CD4-positive, alpha-beta T cell treated with Interleukin-12 subunit alpha and Interleukin-12 subunit beta, for 1 hour (primary cell): ENCODE measurements around the gene KHSRP.

Source experiments
- DNase-seq: peaks from one replicate; pipeline ENCODE4 v3.0.0-alpha.2; 2020

The KHSRP gene

GRCh38 chr19:6392221-6393073 lies 32.2 kb downstream of the KHSRP start:
- DNase-seq: no peak

- DNase-seq: no peak
Measured at GRCh38 chr19:6387372-6387771, 37.2 kb downstream of the KHSRP start.

DNA sequence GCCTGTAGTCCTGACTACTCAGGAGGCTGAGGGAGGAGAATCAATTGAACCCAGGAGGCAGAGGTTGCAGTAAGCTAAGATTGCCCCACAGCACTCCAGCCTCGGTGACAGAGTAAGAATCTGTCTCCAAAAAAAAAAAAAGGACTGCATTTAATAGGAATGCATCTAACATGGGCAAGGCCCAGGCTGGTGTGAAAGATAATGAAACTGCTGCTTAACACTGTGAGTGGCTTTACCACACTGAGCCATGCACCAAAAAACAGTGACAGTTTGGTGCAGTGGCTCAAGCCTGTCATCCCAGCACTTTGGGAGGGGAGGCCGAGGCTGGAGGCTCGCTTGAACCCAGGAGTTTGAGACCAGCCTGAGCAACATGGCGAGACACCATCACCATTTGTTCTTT lies 40.2 kb downstream of the KHSRP start:
- DNase-seq: no peak

- no peak for DNase-seq
Measured at GRCh38 chr19:6383188-6383587, 41.4 kb downstream of the KHSRP start.

DNA sequence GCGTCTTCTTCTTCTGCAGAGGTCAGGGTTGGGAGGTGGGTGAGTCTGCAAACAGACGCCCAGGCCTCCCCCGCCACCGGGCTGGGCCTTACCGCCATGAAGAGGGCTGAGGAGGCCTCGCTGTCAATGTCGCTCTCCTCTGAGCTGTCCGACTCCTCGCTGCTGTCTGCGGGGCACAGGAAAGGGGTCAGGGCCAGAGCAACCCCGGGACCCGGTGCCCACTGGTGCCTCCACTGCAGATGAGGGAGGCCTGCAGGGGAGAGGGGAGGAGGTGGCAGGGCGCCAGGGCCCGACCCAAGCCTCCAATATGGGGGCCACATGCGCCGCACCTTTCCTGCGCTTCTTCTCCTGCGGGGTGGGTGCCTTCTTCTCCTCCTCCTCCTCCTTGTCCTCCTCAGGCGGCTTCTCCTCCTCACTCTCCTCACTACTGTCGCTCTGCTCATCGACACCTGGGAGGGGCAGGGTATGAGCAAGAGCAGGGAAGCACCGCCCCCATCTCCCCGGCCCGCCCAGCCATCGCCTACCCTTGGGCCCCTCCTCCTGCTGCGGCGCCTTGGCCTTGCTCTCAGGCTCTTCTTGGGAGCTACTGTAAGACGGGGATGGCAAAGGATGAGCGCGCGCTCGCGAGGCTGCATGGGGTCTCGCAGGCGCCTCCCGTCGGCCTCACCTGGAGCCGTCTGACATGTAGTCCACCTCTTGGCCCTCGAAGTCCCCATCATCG lies 43.4 kb downstream of the KHSRP start:
- no peak for DNase-seq

DNA sequence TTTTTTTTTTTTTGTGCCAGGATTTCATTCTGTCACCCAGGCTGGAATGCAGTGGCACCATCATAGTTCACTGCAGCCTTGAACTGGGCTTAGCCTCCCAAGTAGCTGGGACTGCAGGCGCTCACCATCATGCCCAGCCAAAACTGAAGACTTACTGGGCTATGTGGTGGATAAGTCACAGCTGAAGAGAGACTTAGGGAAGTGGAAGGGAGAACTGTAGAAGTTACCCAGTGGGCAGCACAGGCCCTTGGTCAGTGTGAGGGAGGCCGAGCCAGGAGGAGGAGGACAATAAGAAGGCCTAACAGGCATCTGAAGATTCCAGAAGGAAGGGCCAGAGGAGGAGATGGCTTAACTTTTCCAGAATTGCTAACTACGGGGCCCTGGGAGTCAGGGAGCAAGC lies 44.9 kb downstream of the KHSRP start:
- DNase-seq: no peak

DNA sequence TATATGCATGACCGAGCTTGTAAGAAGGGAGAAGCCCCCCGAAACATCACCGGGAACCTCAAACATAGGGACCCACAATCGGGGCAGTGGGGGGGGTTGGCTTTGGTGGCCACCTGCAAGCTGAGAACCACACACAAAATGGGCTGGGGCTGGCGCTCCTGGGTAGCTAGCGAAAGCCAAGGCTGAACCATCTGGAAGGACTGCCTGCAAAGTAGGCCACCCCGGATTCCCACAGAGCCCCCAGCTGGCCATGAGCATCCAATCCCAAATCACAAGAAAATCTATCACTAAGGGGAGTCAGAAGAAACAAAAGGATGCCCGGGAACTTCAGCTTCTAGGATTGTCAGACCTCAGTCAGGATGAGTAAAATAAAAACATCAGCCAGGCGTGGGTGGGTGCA lies 46.1 kb downstream of the KHSRP start:
- DNase-seq: no peak

DNA sequence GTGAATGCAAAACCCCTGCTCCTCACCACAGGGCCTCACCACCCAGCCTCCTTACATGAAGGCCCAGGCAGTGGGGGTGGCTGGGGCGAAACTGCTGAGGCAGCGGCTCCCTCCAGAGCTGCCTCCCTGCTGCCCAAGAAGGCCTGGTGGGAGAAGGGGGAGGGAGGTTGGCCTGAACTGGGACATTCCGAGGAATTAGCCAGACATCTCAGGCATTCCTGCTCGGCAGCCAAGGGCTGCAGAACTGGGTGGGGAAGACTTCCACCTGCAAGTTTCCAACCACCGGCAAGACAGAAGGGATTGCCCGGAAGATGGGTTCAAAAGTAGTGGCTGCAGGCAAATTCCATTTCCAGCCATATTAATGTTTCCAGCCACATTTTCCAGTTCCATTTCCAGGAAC lies 46.6 kb downstream of the KHSRP start:
- no peak for DNase-seq

DNA sequence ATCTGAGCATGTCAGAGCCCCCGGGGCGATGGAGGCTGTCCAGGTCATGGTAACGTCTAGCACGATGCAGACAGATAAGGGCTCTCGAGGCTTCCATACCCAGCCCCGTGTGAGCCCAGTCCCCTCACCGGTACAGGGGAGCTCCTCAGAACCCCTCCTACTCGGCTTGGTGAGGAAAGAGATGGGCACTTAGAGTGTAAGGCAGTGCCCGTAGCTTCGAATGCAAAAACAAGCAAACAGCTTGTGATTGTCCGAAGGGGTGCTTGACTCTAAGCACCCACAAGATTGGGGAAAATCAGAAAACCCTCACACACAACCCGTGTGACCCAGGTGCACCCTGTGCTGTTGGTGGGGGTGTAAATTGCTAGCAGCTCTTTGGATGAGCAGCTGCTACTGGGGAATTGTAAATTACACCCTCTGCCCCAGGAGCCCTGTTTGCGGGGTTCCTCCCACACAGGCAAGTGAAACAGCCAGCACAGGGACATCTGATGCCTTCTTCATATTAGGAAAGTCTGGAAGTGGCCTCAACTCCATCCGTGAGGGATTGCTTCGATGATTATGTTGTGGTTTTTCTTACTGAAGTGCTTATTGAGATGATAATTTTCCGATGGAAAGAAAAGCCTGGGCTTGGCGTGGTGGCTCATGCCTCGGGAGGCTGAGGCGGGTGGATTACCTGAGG lies 48.0 kb downstream of the KHSRP start:
- no peak for DNase-seq

GRCh38 chr19:6375411-6376010 lies 49.1 kb downstream of the KHSRP start, which contains the start of gene PSPN:
TSS of gene PSPN (minus strand) at chr19:6375933. CDS start at chr19:6375849, 84 bp downstream.
- no peak for DNase-seq

GRCh38 chr19:6374711-6375410 lies 49.8 kb downstream of the KHSRP start:
- DNase-seq: no peak

- DNase-seq: no peak
Measured at GRCh38 chr19:6374161-6374709, 50.4 kb downstream of the KHSRP start.

DNA sequence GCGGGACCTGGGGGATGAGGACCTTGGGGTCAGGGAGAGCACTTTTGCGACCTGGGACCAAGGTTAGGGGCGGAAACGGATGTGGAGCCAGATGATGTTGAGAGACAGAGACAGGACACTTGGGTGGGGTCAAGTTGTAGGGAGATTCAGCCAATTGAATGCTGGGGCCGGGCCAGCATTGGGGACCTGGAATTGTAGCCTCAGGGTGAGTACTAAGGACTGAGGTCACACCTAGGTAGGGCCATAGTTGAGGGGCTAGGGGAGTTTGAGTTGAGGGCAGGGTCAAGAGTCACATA lies 50.9 kb downstream of the KHSRP start:
- DNase-seq: no peak

DNA sequence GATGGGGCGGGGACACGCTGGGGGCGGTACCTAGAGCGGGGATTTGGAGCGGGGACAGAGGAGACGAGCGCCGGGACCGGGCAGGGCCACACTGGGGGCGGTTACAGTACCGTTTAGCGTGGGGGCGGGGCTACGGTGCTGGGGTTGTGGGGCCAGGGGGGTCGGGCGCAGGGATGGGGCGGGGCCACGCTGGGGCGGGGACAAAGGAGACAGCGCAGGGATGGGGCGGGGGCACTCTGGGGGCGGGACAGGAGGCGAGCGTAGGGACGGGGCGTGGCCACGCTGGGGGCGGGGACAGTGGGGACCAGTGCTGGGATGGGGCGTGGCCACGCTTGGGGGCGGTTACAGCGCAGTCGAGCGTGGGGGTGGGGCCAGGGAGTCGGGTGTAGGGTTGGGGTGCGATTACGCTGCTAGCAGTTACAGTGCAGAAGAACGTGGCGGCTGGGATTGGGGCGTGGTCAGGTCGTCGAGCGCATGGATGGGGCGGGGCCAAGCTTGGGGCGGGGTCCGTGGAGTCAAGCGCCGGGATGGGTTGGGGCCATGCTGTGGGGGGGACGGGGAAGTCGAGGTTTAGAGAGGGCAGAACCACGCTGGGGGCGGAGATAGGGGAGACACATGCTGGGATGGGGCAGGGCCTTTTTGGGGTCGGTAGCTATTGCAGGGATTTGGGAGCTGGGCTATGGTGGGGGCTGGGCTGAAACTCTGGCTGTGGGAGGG lies 51.4 kb downstream of the KHSRP start:
- DNase-seq: peak; percentile 99

DNA sequence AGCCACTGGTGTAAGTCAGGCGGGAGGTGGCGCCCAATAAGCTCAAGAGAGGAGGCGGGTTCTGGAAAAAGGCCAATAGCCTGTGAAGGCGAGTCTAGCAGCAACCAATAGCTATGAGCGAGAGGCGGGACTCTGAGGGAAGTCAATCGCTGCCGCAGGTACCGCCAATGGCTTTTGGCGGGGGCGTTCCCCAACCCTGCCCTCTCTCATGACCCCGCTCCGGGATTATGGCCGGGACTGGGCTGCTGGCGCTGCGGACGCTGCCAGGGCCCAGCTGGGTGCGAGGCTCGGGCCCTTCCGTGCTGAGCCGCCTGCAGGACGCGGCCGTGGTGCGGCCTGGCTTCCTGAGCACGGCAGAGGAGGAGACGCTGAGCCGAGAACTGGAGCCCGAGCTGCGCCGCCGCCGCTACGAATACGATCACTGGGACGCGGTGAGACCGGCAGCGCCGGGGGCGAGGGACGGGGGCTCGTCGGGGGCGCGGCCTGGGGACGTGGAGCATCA lies 52.0 kb downstream of the KHSRP start, which contains the start of gene ALKBH7:
ALKBH7 (plus strand) TSS at position 201 of the 502 bp plus-strand sequence; CDS start at position 228, 27 bp downstream.
- DNase-seq: peak; percentile 99

DNA sequence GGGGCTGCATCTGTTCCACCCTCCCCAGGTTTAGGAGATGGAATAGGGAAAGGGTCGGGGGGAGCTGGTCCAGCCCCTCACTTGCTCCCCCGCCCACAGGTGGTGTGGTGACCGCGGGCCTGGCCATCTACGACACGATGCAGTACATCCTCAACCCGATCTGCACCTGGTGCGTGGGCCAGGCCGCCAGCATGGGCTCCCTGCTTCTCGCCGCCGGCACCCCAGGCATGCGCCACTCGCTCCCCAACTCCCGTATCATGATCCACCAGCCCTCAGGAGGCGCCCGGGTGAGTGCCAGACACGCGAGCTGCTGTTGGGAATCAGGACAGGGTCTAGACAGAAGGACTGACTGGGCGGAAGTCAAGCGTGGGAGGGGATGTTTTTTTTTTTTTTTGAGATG lies 60.3 kb downstream of the KHSRP start:
- DNase-seq: no peak
